Gastroesophageal sphincter (tissue), 4 donors: ENCODE results near the gene CHST3. TPM values are rescaled to one million over a fixed set of nuclear protein-coding genes. Genes with fewer than 3 reads are reported as not detected.

Experiments
- ATAC-seq: fragments of 150-250 bp; one replicate; pipeline ENCODE4 v1.9.1; 2016; ENCODE audit warnings: mild to moderate bottlenecking, moderate library complexity
- H3K27ac ChIP-seq, 4 donors: fragments of 200-600 bp; sonication (generic) in 3 of 4; 1 replicate in 3 of 4; 2 replicates in 1 of 4; pipeline ENCODE4 v1.5.1; 2016 to 2019
- H3K27me3 ChIP-seq: fragments of 200-600 bp; sonication (generic); one replicate; pipeline ENCODE4 v1.5.1; 2019
- H3K36me3 ChIP-seq, 2 donors: fragments of 200-600 bp; sonication (generic); one replicate each; pipeline ENCODE4 v1.5.1; 2019; ENCODE audit warnings: control low read depth in 1 of 2
- H3K4me1 ChIP-seq, 3 donors: fragments of 200-600 bp; sonication (generic); 1 replicate in 2 of 3; 2 replicates in 1 of 3; pipeline ENCODE4 v1.5.1; 2016 to 2019; ENCODE audit warnings: control low read depth in 2 of 3
- H3K4me3 ChIP-seq, 2 donors: fragments of 200-600 bp; sonication (generic); one replicate each; pipeline ENCODE4 v1.5.1; 2019; ENCODE audit warnings: mild to moderate bottlenecking in 1 of 2, moderate library complexity in 1 of 2
- H3K9me3 ChIP-seq, 3 donors: fragments of 200-600 bp; sonication (generic); one replicate each; pipeline ENCODE4 v1.5.1; 2017 to 2019; ENCODE audit warnings: control low read depth in 2 of 3
- CTCF ChIP-seq, 4 experiments: fragments of 200-600 bp in 2 of 4; fragments of 450-650 bp in 2 of 4; sonication (generic) in 1 of 4; IDR thresholded peaks; one replicate each; pipeline ENCODE4 v1.5.1; 2017 to 2019; ENCODE audit warnings: antibody characterized with exemption in 4 of 4, mild to moderate bottlenecking in 2 of 4, moderate library complexity in 2 of 4
- EP300 ChIP-seq: sonication (generic); formaldehyde crosslinking; IDR thresholded peaks from one replicate; pipeline ENCODE4 v1.6.1; 2017; ENCODE audit warnings: antibody characterized with exemption, mild to moderate bottlenecking
- POLR2A ChIP-seq, 2 donors: fragments of 450-650 bp; IDR thresholded peaks; one replicate each; pipeline ENCODE4 v1.6.1; 2017; ENCODE audit warnings: antibody characterized with exemption in 2 of 2, mild to moderate bottlenecking in 2 of 2, moderate library complexity in 1 of 2
- POLR2AphosphoS5 ChIP-seq: sonication (generic); formaldehyde crosslinking; IDR thresholded peaks from one replicate; pipeline ENCODE4 v1.6.1; 2017; ENCODE audit warnings: antibody characterized with exemption
- WGBS, 2 donors: methylation state at CpG; one replicate each; pipeline ENCODE4 v1.1.5; 2018; ENCODE audit warnings: low coverage in 1 of 2; 5-methylcytosine and 5-hydroxymethylcytosine counted together
- total RNA-seq, 4 donors: library from RNA; depleted of rRNA; stranded (reverse); fragments of >200 nt; gene quantifications; one replicate each; pipeline ENCODE4 v1.1.0, GENCODE V29; 2016

CHST3 gene
- total RNA-seq, 4 donors from 2014 or later, result 31.8 to 48.0 (median 37.3) TPM

- H3K36me3 ChIP-seq, result peaks cover 0 to 41% of the 10 kb centered on the region in 2 donors
- TF ChIP-seq POLR2AphosphoS5 (no peak), POLR2A (IDR thresholded peaks at IDR 0.05) (no peak), EP300 (no peak), CTCF (IDR thresholded peaks at IDR 0.05) (no peak)
- H3K27me3 ChIP-seq, result no peaks in the 10 kb centered on the region
- H3K4me3 ChIP-seq, result peak overlapping the region in 1 of 2 donors; percentile 15
- H3K4me1 ChIP-seq, result peaks cover 10 to 83% (median 45%) of the 10 kb centered on the region in 3 donors
- 19 to 20% methylated on average over 4 to 8 of the region's 9 CpGs for WGBS, 2 donors
- H3K9me3 ChIP-seq, result no peaks in the 10 kb centered on the region
- H3K27ac ChIP-seq, result peak overlapping the region; percentile 82 to 97 (median 93)
- no peak for ATAC-seq
These were observed 44.8 kb downstream of the CHST3 start for GRCh38 chr10:72009051-72009424.

GRCh38 chr10:72009425-72010081, 45.4 kb downstream of the CHST3 start:
- peaks cover 0 to 41% of the 10 kb centered on the region in 2 donors for H3K36me3 ChIP-seq
- no peaks in the 10 kb centered on the region for H3K9me3 ChIP-seq
- no peaks in the 10 kb centered on the region for H3K27me3 ChIP-seq
- no peak for TF ChIP-seq EP300
- no peak for TF ChIP-seq CTCF (IDR thresholded peaks at IDR 0.05)
- peak; percentile 80 for TF ChIP-seq POLR2AphosphoS5
- peaks cover 10 to 88% (median 45%) of the 10 kb centered on the region in 3 donors for H3K4me1 ChIP-seq
- H3K27ac ChIP-seq, result peak overlapping the region; percentile 82 to 97 (median 93)
- H3K4me3 ChIP-seq, result peak overlapping the region in 1 of 2 donors; percentile 15
- peak; percentile 94 for ATAC-seq
- 0 to 7% methylated on average over 4 of the region's 12 CpGs for WGBS, 2 donors

GRCh38 chr10:72010234-72010973, 46.2 kb downstream of the CHST3 start:
- ATAC-seq, result no peak
- no peaks in the 10 kb centered on the region for H3K27me3 ChIP-seq
- no peaks in the 10 kb centered on the region for H3K9me3 ChIP-seq
- H3K27ac ChIP-seq, result peak overlapping the region; percentile 82 to 97 (median 93)
- WGBS, 2 donors, result 56 to 71% methylated on average over 2 to 3 of the region's 7 CpGs
- H3K4me1 ChIP-seq, result peaks cover 10 to 97% (median 45%) of the 10 kb centered on the region in 3 donors
- peak overlapping the region in 1 of 2 donors; percentile 15 for H3K4me3 ChIP-seq
- TF ChIP-seq EP300 (no peak), POLR2A (IDR thresholded peaks at IDR 0.05) (no peak), POLR2AphosphoS5 (peak; percentile 21), CTCF (IDR thresholded peaks at IDR 0.05) (no peak)
- peaks cover 0 to 40% of the 10 kb centered on the region in 2 donors for H3K36me3 ChIP-seq

GRCh38 chr10:72011016-72011415, 46.8 kb downstream of the CHST3 start:
- no peaks in the 10 kb centered on the region for H3K9me3 ChIP-seq
- 86 to 96% methylated on average over 5 of the region's 9 CpGs for WGBS, 2 donors
- H3K27me3 ChIP-seq, result no peaks in the 10 kb centered on the region
- peaks cover 10 to 100% (median 42%) of the 10 kb centered on the region in 3 donors for H3K4me1 ChIP-seq
- peaks cover 0 to 33% of the 10 kb centered on the region in 2 donors for H3K36me3 ChIP-seq
- peak overlapping the region in 3 of 4 donors; percentile 92 to 97 (median 94) for H3K27ac ChIP-seq
- no peak for ATAC-seq
- H3K4me3 ChIP-seq, result no peak overlapping the region
- TF ChIP-seq POLR2AphosphoS5 (no peak), EP300 (no peak), CTCF (IDR thresholded peaks at IDR 0.05) (no peak), POLR2A (IDR thresholded peaks at IDR 0.05) (no peak)
